ENCODE results near the gene KDM4B.
A peak's percentile ranks its signal among the peaks of the same experiment; 100 is the strongest.

KDM4B gene

DNA sequence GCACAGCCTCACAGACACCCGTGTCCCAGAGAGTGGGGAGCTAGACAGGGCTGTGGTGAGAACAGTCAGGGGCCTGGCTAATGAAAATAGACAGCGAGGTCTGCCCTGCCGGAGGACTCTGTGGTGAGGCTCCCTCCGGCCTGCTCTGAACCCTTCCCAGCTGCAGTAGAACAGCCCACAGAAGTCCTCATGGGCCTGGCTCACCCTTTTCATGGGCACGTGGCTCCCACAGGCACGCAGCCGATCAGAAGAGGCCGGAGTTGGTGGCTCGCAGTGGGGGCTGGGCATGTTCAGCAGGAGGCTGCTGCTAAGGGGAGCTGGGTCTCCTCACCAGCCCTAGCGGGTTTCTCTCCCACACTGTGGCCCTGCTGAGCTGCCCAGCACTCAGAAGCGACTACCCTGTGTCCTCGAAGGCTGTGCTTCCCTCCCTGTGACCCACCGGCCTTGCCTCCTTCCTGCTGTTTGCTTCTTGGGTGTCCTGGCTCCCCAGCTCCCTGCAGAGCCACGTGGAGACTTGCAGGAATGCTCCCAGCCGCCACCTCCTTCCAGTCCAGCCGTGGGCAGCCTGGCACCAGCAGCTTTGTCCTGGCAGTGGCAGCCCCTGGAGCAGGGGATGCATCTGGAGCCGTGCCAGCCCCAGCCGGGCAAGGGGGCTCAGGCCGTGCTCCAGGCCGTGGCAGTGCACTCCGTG, 138.7 kb downstream of the KDM4B start:
- DNase-seq (ENCODE audit: low read depth): no peak

DNA sequence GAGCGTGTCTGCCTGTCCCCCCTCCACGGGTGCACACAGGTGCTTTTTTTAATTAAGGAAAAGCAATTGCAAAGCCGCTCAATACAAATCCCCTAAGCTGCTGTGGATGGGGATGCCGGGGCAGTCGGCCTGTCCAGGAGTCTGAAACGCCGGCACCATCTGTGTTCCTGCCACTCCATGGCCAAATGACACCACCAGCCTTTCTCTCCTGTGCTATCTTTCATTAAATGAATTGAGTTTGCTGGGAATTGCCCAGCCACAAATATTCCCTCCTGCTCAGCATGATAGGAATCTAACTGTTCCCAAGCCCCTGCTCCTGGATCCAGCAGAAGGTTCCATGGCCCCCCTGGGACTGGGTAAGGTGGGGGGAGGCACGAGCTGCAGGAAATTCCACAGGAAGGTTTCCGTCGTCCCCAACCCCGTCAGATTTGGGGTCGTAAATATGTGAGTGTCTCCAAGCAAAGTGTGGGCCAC, 139.2 kb downstream of the KDM4B start:
- no peak for DNase-seq (ENCODE audit: low read depth)

DNA sequence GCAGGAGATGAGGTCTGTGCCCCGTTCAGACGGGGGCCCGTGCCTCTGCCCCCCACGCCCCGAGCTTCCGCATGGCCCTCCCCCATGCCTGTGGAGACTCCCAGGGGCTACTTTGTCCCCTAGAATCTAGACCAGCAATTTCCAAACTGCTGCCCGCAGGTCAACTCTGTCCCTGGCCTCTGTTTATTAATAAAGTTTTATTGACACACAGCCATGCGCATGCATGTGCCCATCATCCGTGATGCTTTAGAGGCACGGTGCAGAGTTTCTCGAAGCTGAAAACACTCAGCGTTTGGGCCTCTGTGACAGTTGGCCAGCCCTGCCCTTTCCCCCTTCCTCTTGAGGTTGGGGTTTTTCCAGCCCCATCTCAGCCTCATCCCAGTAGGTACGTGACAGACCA, 140.0 kb downstream of the KDM4B start:
- DNase-seq (ENCODE audit: low read depth): no peak

DNA sequence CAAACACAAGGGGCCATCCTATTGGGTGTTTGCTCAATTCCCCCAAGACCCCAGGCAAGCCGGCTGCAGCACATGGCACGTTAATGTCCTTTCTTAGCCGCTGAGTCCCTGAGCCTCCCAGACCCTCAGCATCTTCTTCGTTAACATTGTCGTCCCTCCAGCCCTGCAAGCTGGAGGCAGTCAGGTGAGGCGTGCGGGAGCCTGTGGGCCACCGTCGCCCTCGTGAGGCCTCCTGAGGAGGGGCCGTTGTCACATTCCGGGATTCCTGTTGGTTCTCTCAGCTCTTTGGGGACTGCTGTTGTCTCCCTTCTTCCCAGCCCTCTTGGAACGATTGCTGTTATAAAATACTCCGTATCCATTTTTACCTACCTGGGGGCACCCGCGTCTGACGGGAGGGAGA, 140.6 kb downstream of the KDM4B start:
- DNase-seq (ENCODE audit: low read depth): no peak

DNA sequence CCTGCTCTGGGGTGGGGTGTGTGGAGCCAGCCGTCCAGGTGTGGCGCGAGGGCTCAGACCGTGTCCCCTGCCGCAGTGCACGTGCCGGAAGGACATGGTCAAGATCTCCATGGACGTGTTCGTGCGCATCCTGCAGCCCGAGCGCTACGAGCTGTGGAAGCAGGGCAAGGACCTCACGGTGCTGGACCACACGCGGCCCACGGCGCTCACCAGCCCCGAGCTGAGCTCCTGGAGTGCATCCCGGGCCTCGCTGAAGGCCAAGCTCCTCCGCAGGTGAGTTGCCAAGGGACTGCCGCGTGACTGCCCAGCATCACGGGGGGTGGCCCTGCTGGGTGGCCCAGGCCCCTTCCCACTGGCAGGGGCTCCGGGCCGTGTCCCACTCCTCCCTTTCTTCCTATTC, 141.6 kb downstream of the KDM4B start:
- no peak for DNase-seq (ENCODE audit: low read depth)

DNA sequence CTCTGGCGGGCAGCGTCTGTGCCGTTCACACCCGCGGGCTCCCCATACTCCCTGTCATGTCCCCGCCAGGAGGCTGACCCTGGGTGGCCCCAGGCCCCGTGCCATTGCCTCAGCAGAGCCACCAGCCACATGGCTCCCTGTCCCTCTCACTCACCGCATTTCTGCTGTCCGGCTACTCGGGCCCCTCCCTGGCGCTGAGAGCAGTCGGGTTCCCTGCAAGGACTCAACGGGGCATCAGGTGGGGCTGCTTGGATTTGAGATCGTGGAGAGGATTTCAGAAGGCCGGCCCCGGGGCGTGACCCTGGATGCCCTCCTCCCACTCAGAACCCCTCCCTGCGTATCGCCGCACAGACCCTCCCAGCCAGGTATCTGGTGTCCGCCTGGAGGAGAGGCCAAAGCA, 142.1 kb downstream of the KDM4B start:
- DNase-seq (ENCODE audit: low read depth): no peak

DNA sequence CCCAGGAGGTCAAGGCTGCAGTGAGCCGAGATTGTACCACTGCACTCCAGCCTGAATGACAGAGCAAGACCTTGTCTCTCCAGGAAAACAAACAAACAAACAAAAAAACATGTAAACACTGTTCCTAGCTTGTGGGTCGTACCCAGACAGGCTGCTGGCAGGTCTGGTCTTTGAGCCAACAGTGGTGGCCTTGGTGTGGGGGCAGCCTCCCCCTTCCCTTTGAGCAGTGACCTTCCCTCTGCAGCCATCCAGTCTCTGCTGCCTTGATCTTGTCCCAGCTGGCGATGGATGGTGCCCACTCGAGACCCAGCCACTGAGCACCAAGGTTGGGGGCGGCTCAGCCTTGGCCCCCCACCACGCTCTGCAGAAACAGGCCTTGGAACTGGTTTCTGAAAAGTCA, 143.3 kb downstream of the KDM4B start:
- no peak for DNase-seq (ENCODE audit: low read depth)

DNA sequence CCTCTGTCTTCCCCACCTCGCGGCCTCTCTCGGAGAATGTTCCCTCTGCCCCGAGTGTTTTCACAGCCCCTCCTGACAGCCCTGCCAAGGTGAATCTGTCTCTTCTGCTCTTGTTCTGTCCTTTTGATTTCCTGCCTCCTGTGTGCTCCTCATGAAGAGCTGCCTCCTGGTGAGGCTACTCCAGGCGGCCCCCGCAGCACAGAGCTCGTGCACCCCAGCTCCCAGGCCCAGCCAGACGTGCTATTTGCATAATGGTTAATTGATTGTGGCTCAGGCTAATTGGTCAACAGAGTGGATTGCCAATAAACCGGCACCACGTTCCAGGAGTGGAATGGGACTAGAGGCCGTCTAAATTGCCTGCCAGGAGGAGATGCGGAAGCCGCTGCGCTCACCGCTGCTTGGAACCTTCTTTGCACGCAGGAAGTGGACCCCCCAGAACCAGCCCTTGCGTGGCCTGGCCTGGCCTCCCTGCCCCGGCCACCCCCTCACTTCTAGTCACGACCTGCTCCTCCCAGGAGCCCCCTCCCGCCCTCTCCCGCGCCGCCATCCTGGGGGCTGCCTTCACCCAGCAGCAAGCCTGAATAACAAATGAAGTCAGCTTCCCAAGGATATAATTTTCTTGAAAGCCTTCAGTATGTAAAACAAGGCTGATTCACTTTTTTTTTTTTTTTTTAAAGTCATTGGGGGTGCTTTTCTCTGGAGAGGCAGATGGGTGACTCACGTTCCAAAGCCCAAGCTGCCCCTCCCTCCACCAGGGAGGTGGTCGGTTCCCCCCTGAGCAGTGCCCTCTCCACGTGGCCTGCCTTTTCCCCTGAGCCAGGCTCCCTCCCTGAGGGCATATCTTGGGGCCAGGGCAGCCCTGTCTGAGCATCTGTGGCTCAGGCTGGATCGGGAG, 144.0 kb downstream of the KDM4B start:
- peak; percentile 62 for DNase-seq (ENCODE audit: low read depth)

DNA sequence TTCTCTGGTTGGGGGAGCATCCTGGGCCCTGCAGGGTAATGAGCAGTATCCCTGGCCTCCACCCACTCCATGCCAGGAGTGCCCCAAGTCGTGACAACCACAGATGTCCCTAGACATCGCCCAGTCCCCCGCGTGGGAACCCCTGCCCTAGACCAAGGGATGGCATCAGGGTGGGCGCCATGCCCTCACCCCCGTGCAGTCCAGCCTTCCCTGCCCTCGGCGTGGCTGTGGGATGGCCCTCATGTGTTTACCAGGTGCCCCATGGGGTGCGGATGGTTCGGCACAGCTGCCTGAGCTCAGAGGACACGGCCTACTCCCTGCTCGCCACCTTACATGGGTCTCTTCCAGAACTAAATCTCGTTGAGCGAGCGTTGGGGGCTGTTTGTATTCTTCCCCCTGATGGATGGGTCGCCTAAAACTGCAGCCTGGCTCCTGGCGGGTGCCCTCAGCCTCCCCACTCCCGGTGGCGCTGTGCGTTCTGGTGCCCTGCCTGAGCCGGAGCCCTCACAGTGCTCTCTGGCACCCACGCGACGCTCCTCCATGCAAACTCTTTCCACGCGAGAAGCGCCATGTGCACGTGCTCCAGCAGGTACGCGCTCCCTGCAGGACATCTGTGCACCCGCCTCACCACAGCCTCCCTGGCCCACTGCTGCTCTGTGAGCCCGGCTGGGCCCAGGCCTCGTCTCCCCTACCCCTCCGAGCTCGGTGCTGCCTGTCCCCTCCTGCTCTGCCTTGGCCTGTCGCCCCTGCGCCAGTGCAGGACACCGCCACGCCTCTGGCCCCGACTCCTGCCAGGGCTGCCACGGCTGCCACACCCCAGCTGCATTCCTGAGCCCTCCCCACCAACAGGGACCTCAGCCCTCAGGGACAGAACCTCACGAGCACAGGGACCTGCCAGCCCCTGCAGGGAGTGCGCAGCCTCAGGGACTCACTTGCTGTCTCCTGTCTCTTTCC, 145.0 kb downstream of the KDM4B start:
- DNase-seq (ENCODE audit: low read depth): no peak

DNA sequence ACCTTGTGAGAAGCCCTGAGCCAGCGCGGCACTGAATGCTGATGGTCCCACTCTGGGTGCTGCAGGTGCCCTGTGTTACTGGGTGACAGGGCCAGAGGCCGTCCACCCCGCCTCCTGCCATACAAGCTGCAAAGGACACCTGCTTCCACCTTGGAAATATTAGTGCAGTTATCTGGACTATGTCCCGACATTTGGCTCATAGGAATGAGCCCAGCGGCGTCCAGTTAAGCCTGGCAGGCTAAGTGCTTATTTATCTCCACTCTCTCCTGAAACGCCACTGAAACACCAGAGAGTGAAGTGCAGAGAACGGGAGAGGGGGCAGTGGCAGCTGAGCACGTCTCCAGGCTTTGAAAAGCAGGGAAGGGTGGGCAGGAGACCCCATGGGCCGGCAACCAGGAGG, 145.8 kb downstream of the KDM4B start:
- DNase-seq (ENCODE audit: low read depth): no peak

DNA sequence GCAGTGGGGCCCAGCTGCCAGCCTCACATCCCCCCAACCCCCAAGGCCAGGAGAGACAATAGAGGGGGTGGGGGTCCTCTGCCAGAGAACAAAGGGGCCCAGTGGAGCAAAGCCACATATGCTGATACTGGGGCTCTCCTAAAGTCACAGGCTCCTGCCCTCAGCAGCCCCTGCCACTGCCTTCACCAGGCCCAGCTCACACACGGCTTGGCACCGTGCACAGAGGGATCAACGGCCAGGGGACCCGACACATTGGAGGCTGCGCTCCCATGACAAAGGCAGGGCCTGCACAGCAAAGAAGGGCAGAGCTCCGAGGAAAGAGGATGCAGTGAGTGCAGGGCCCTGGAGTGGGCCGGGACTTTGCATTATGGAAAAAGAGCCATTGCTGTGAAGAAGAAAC, 146.4 kb downstream of the KDM4B start:
- no peak for DNase-seq (ENCODE audit: low read depth)

DNA sequence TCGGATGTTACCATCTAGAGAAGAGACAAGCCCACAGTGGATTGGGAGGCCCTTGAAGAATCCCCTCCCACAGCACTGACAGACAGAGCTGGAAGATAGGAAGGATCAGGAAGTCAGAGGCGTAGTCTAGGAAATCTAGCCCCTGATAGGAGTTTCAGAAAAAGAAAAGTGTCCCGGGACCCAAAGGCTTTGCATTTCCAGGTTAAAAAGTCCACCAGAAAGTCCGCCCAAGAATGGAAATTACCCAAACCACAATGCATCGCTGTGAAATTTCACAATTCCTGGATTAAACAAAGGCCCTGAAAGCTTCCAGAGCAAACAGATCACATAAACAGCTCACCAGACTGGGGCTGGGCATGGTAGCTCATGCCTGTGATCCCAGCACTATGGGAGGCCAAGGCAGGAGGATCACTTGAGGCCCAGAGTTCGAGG, 146.9 kb downstream of the KDM4B start:
- DNase-seq (ENCODE audit: low read depth): peak; percentile 81

DNA sequence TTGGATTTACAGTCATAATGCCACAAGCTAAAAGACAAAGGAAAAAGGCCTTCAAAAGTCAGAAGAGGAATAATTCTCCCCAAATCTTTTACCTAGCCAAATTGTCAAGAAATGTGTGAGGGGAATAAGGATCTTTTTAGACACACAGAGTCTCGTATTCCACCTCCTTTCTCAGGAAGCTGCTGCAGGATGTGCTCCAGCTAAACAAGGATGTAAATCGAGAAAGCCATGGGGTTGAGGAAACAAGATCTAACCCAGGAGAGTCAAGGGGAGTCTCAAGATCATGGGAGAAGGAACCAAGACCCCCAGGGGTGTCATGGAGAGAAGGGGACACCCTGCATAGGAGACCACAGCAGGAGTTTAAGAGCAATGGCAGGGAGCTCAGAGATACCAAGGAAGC, 147.4 kb downstream of the KDM4B start:
- no peak for DNase-seq (ENCODE audit: low read depth)

DNA sequence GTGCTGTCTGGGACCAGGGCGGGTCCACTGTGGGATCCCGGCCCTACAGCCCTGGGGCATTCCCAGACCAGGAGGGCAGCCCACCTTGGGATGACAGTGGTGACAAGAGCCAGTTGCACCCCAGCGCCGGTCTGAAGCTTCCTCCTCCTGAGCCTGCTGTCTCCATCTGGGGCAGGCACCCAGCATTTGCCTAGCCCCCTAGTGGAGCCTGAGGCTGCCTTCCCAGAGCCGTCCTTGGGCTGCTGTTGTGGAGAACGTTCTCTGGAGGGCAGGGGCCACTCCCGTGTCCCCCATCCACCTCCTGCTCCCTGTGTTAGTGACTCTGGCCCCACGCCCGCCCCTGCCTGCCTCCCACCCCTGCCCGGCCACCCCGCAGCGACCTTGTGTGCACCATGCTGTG, 148.5 kb downstream of the KDM4B start:
- DNase-seq (ENCODE audit: low read depth): no peak

DNA sequence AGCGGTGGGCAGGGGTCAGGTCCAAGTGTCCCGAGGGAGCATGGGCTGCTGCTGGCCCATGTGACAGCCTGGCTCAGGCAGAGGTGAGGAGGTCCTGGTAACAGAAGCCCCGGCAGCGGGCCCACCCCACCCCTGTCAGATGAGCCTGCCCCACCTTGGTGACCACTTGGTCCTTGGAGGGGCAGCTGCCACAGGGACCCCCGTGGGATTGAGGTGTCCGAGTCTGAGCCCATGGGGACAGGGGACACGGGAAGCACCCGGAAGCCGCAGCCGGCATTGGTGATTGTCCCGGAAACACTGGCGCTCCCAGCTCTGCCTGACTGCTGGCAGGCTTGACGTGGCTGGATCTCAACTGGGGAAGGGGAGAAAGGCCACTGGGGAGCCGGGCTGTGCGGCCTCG, 149.1 kb downstream of the KDM4B start:
- DNase-seq (ENCODE audit: low read depth): no peak

DNA sequence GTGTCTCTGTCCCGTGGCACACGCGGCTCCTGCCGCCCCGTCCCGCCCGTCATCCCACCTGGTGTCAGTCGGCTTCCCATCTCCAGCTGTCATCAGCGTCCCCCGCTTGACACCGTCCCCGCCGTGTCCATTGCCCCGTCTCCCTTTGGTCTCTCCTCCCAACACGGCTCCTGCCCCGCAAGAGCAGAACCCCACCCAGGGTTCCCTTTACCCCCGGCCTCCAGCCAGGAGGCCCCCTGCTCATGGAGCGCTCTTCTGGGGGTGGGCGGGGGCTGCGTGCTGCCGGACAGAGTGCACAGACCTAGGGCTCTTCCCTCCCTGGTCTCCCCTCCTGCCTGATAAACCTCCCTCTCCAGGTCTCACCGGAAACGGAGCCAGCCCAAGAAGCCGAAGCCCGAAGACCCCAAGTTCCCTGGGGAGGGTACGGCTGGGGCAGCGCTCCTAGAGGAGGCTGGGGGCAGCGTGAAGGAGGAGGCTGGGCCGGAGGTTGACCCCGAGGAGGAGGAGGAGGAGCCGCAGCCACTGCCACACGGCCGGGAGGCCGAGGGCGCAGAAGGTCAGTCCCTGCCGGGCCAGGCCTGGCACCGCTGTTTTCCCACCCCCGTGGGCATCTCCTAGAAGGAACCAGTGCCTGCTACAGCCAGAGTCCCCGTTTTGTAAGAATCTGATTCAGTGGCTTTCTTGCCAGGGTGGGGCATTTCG, 150.5 kb downstream of the KDM4B start:
- no peak for DNase-seq (ENCODE audit: low read depth)

DNA sequence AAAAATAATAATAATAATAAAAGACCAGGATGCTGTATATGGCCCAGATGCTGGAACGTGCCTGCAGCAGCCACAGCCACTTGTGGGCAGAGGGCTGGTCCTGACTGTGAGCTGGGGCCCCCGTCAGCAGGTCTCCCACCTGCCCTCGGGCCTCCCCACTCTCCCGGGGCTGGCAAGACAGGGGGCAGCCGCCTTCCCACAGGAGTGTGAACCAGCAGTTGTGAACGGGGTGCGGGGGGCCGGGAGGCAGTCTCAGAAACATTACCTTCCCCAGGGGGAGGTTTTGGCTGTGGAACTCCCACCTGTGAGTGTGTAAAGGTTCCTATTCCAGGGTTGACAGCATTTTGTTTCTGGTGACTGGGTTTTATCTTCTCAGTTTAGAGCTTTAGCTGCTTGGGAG, 151.4 kb downstream of the KDM4B start:
- no peak for DNase-seq (ENCODE audit: low read depth)

DNA sequence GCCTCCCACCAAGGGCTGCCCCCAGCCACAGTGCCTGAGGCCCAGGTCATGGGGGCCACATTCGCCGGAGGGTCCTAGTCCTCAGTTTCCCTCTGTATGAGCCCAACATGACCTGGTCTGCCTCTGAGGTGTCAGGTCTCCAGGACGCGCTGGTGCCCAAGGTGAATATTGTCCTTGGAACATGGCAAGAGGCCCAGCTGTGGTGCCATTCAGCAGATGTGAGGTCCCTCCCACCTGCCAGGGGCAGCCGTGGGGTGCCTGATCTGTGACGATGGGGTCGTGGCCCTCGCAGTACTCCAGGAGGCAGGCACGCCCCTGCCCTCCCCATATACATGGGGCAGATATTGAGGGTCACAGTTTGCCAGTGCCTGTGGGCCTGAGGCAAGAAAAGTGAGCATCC, 151.9 kb downstream of the KDM4B start:
- no peak for DNase-seq (ENCODE audit: low read depth)

DNA sequence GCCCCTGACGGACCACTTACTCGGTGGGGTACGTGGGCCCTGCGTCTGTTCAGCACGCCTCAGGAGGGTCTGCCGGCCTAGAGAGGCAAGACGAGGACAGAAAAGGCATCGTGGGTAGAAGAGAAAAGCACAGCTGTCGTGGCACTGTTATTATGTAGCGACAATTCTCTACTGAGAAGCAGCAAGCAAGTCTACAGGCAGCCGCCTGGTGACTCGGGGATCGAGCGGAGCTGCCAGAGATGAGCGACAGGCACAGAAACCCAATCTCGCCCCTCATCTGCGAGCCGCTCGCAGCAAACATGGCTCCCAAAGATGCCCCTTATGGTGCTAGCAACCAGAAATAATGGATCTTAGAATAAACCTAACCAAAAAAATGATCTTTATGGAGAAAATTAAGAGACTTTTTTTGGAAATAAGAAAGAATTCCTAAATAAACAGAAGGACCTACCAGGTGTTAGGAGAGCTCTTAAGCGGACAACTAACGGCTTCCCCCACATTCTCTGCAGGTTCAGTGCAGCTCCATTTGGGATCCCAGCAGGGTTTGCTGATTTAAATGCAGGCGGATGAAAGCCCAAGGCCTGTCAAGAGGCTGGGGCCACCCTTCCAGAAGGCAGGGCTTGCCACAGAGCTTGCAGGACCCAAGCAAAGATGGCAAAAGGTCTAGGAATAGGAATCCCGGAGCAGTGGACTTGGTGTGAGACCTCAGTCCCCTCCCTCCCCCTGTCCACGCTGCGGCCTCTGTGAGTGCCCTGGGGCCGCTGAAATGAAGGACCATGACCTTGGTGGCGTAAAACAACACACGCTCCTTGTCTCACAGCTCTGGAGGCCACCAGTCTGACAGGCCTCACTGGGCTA, 152.6 kb downstream of the KDM4B start:
- no peak for DNase-seq (ENCODE audit: low read depth)

DNA sequence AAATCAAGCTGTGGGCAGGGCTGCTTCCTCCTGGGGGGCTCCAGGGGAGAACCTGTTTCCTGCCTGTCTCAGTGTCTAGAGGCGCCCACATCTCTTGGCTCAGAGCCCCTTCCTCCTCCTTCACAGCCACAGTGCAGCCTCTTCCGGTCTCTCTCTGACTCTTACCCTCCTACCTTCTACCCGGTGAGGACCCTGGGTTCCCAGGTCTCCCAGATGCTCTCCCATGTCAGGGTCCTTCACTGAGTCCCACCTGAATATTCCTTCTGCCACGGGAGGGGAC, 153.1 kb downstream of the KDM4B start:
- DNase-seq (ENCODE audit: low read depth): no peak

All from iris pigment epithelial cell (primary cell).